SK-N-SH (cell line): ENCODE measurements around the gene LPCAT3. TPM values are rescaled to one million over a fixed set of nuclear protein-coding genes. Genes with fewer than 3 reads are reported as not detected.

Experiments
- CTCF ChIA-PET: fragments of 300-600, 350-600 bp; formaldehyde crosslinking; extraction: SDS; loops from one replicate; lab custom pipeline; 2021; lab: Yijun Ruan, JAX
- POLR2A ChIA-PET: fragments of 350-600 bp; sonication (Branson Sonifier 250); formaldehyde crosslinking; extraction: SDS; loops from one replicate; lab custom pipeline; 2020; ENCODE audit warnings: antibody characterized with exemption, inconsistent platforms; lab: Yijun Ruan, JAX
- DNase-seq: peaks from one replicate; pipeline ENCODE4 v3.0.0; 2012
- H2AFZ ChIP-seq: fragments of 200-600 bp; sonication (generic); 2 replicates; pipeline ENCODE4 v1.8.1; 2016; ENCODE audit warnings: antibody characterized with exemption, mild to moderate bottlenecking, low read depth
- H3F3A ChIP-seq: fragments of 200-600 bp; sonication (generic); replicated peaks from 2 replicates; pipeline ENCODE3; 2016; ENCODE audit warnings: antibody characterized with exemption, mild to moderate bottlenecking; ENCODE audit not compliant: insufficient read depth
- H3K27ac ChIP-seq, 2 experiments: fragments of 200-500 bp in 1 of 2; fragments of 200-600 bp in 1 of 2; sonication (Bioruptor generic) in 1 of 2; sonication (generic), shearing (Covaris generic) in 1 of 2; 2 replicates each; pipeline versions ENCODE4 v1.5.1 to v1.6.1; 2014 to 2016; ENCODE audit warnings: low read depth in 2 of 2, inconsistent platforms in 1 of 2, low read length in 1 of 2, mild to moderate bottlenecking in 1 of 2, mixed read lengths in 1 of 2
- H3K27me3 ChIP-seq: fragments of 200-600 bp; sonication (generic), shearing (Covaris generic); 2 replicates; pipeline ENCODE4 v1.6.1; 2016; ENCODE audit warnings: mixed run types; ENCODE audit not compliant: insufficient read depth
- H3K36me3 ChIP-seq, 2 experiments: fragments of 200-500 bp in 1 of 2; fragments of 200-600 bp in 1 of 2; sonication (Bioruptor generic) in 1 of 2; sonication (generic) in 1 of 2; replicated peaks in 1 of 2; 2 replicates each; pipeline versions ENCODE3 to v1.5.1; 2014 to 2016; ENCODE audit warnings: low read length in 1 of 2, mild to moderate bottlenecking in 1 of 2; ENCODE audit not compliant: insufficient read depth in 2 of 2, control insufficient read depth in 1 of 2
- H3K4me1 ChIP-seq, 2 experiments: fragments of 200-500 bp in 1 of 2; fragments of 200-600 bp in 1 of 2; sonication (Bioruptor generic) in 1 of 2; sonication (generic), shearing (Covaris generic) in 1 of 2; 2 replicates each; pipeline versions ENCODE4 v1.5.1 to v1.6.1; 2014 to 2016; ENCODE audit warnings: low read depth in 1 of 2, low read length in 1 of 2, mixed run types in 1 of 2; ENCODE audit not compliant: insufficient read depth in 2 of 2, control insufficient read depth in 1 of 2
- H3K4me2 ChIP-seq: fragments of 200-600 bp; sonication (generic), shearing (Covaris generic); 2 replicates; pipeline ENCODE4 v1.6.1; 2017; ENCODE audit warnings: mixed run types
- H3K4me3 ChIP-seq, 2 experiments: fragments of 200-500 bp in 1 of 2; fragments of 200-600 bp in 1 of 2; sonication (Bioruptor generic) in 1 of 2; sonication (generic), shearing (Covaris generic) in 1 of 2; 2 replicates each; pipeline versions ENCODE4 v1.5.1 to v1.8.1; 2014 to 2016; ENCODE audit warnings: low read depth in 2 of 2, inconsistent platforms in 1 of 2, low read length in 1 of 2, mild to moderate bottlenecking in 1 of 2, mixed read lengths in 1 of 2, moderate library complexity in 1 of 2
- H3K79me2 ChIP-seq: fragments of 200-600 bp; sonication (generic); 2 replicates; pipeline ENCODE4 v1.8.1; 2017; ENCODE audit warnings: mild to moderate bottlenecking; ENCODE audit not compliant: insufficient read depth
- H3K9ac ChIP-seq: fragments of 200-600 bp; sonication (generic); 2 replicates; pipeline ENCODE4 v1.6.1; 2017; ENCODE audit warnings: mixed run types
- H3K9me2 ChIP-seq: fragments of 200-600 bp; sonication (generic); 2 replicates; pipeline ENCODE4 v1.6.1; 2017; ENCODE audit warnings: mixed run types
- H3K9me3 ChIP-seq: fragments of 200-600 bp; sonication (generic); 2 replicates; pipeline ENCODE4 v1.6.1; 2017; ENCODE audit warnings: mixed run types, mild to moderate bottlenecking, moderate library complexity
- H4K20me1 ChIP-seq: fragments of 200-600 bp; sonication (generic); 2 replicates; pipeline ENCODE4 v1.6.1; 2017; ENCODE audit warnings: mild to moderate bottlenecking, mixed run types; ENCODE audit not compliant: insufficient read depth
- ELF1 ChIP-seq: IDR thresholded peaks from 2 replicates; pipeline ENCODE4 v1.4.0; 2012
- EZH2phosphoT487 ChIP-seq: fragments of 200-600 bp; sonication (generic); IDR thresholded peaks from 2 replicates; pipeline ENCODE4 v1.6.1; 2017; ENCODE audit warnings: low read depth, mixed run types, mild to moderate bottlenecking, antibody characterized with exemption, moderate library complexity, borderline replicate concordance
- FOSL2 ChIP-seq: IDR thresholded peaks from 2 replicates; pipeline ENCODE4 v1.4.0; 2012; ENCODE audit warnings: low read depth, mild to moderate bottlenecking, moderate library complexity, borderline replicate concordance
- FOXM1 ChIP-seq: IDR thresholded peaks from 2 replicates; pipeline ENCODE4 v1.4.0; 2012; ENCODE audit warnings: low read depth, mild to moderate bottlenecking
- GABPA ChIP-seq: IDR thresholded peaks from 2 replicates; pipeline ENCODE4 v1.4.0; 2012; ENCODE audit warnings: low read depth, mild to moderate bottlenecking
- GATA2 ChIP-seq: sonication (generic); formaldehyde crosslinking; IDR thresholded peaks from 2 replicates; pipeline ENCODE4 v1.5.0; 2020; ENCODE audit warnings: mild to moderate bottlenecking, missing genetic modification reagents
- JUND ChIP-seq: IDR thresholded peaks from 2 replicates; pipeline ENCODE4 v1.4.0; 2012
- MEF2A ChIP-seq: IDR thresholded peaks from 2 replicates; pipeline ENCODE4 v1.4.0; 2012; ENCODE audit warnings: low read depth, borderline replicate concordance
- MXI1 ChIP-seq: IDR thresholded peaks from 2 replicates; pipeline ENCODE4 v1.6.1; 2012; ENCODE audit warnings: mild to moderate bottlenecking, low read depth, low read length, improper control_type of control experiment
- NFIC ChIP-seq: IDR thresholded peaks from 2 replicates; pipeline ENCODE4 v1.4.0; 2012; ENCODE audit warnings: borderline replicate concordance
- NRF1 ChIP-seq: IDR thresholded peaks from 2 replicates; pipeline ENCODE4 v1.6.1; 2012; ENCODE audit warnings: low read depth, mild to moderate bottlenecking, low read length
- PBX3 ChIP-seq: IDR thresholded peaks from 2 replicates; pipeline ENCODE4; 2012
- RAD21 ChIP-seq: IDR thresholded peaks from 2 replicates; pipeline ENCODE4 v1.6.1; 2012; ENCODE audit warnings: mild to moderate bottlenecking, low read length
- RCOR1 ChIP-seq: fragments of 150-350 bp; IDR thresholded peaks from 2 replicates; pipeline ENCODE4 v1.6.1; 2017; ENCODE audit warnings: antibody characterized with exemption, low read length
- REST ChIP-seq: IDR thresholded peaks from 2 replicates; pipeline ENCODE4 v1.6.1; 2012; ENCODE audit warnings: mild to moderate bottlenecking, low read depth, low read length, moderate library complexity
- RXRA ChIP-seq: IDR thresholded peaks from 2 replicates; pipeline ENCODE4 v1.4.0; 2012; ENCODE audit warnings: low read depth, mild to moderate bottlenecking, borderline replicate concordance
- SMC3 ChIP-seq: IDR thresholded peaks from 2 replicates; pipeline ENCODE4 v1.6.1; 2012; ENCODE audit warnings: low read depth, low read length, improper control_type of control experiment
- TAF1 ChIP-seq: IDR thresholded peaks from 2 replicates; pipeline ENCODE4 v1.6.1; 2012; ENCODE audit warnings: low read depth, mild to moderate bottlenecking, low read length, moderate library complexity, borderline replicate concordance
- TEAD4 ChIP-seq: IDR thresholded peaks from 2 replicates; pipeline ENCODE4 v1.4.0; 2012; ENCODE audit warnings: mild to moderate bottlenecking, borderline replicate concordance; ENCODE audit not compliant: insufficient read depth
- USF1 ChIP-seq: IDR thresholded peaks from 2 replicates; pipeline ENCODE4 v1.4.0; 2012; ENCODE audit warnings: low read depth, borderline replicate concordance
- WGBS: methylation state at CpG from one replicate; pipeline ENCODE4 v1.1.6; 2017; ENCODE audit warnings: low lambda C conversion rate; 5-methylcytosine and 5-hydroxymethylcytosine counted together
- polyA plus RNA-seq, 3 experiments: library from polyadenylated mRNA; depleted of rRNA; stranded (reverse); fragments of >200 nt; gene quantifications; 2 replicates each; pipeline ENCODE4 v1.2.3, GENCODE V29; 2012
- TF ChIP-seq, protein P1 (sequence below): fragments of 150-350 bp; IDR thresholded peaks from 2 replicates; pipeline ENCODE4 v1.6.1; 2017; ENCODE audit warnings: antibody characterized with exemption, low read length, low read depth, borderline replicate concordance

Gene LPCAT3
- polyA plus RNA-seq, 1 of the 3 experiments (the other 2 are of a cell fraction): 23.8 TPM

DNA sequence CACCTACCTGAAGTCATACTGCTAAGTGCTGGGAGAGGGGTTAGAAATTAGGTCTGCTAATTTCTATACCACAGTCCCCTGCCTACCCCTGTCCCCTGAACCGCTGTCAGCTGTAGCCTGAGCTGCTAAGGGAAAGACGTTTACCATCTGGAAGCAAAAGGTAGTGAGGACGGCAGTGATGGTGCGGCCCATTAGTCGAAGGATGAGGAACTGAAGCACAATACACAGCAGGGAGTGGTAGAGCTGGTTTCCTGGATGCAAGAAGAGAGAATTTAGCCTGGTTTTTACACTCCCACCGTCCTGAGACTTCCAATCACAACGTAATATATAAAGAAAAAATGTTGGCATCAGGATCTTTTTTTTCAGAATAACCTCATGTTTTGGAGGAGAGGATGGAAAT is 35.7 kb downstream of the LPCAT3 start (continued):
- TF ChIP-seq REST: no peak
- no peak for TF ChIP-seq RAD21
- no peak for TF ChIP-seq ELF1
- TF ChIP-seq, protein P1, sequence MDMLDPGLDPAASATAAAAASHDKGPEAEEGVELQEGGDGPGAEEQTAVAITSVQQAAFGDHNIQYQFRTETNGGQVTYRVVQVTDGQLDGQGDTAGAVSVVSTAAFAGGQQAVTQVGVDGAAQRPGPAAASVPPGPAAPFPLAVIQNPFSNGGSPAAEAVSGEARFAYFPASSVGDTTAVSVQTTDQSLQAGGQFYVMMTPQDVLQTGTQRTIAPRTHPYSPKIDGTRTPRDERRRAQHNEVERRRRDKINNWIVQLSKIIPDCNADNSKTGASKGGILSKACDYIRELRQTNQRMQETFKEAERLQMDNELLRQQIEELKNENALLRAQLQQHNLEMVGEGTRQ: no peak
- TF ChIP-seq RXRA: no peak
- TF ChIP-seq MXI1: no peak
- no peak for TF ChIP-seq EZH2phosphoT487
- no peak for TF ChIP-seq GATA2 (CRISPR knock-in tag)

DNA sequence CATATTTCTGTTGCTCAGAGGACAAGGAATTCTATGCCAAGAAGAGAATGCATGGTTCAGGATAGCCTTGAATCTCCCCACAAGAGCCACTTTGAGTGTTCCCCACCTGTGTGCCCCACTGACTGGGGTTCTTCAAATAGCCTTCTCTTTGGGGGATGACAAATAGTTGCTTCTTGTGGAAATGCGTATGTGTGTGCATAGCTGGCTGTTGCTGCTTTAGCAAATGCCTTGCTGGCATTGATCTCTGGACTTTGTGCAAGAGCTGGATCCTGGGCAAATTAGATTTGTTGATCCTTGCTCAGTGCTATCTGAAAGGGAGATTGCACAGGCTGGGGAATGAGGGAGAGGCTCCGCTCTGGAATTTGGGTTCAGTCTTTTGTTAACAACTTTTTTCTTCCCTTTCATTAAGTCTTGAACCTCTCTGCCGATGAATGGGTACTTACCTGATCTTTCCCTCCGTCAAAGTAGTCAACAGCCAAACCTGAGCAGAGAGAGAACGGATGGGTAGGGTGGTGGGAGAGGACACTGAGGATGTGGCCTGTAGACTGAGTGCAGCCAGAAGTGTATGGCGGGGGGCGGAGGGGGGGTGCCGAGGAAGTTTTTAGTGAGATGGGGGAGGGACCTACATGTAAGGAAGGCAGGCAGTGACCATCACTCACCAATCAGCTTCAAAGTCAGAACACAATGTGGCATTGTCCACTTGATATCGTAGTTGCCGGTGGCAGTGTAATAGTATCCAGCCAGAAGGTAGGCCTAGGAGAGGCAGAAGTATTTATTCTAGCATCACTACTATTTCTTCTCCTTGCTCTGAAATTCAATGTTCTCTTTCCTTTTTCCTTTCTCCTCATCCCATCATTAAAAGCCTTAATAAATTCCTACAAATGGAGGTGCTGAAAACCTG is 36.9 kb downstream of the LPCAT3 start:
- CTCF ChIA-PET: no interaction called here
- no peaks in the 10 kb centered on the region for H3K9me3 ChIP-seq
- POLR2A ChIA-PET: no interaction called here
- H3K27ac ChIP-seq: no peak overlapping the region
- H2AFZ ChIP-seq: no peak overlapping the region
- TF ChIP-seq FOXM1 (no peak), USF1 (no peak), RCOR1 (no peak), NFIC (no peak), PBX3 (no peak), TEAD4 (no peak), GABPA (no peak), FOSL2 (no peak), TAF1 (no peak), JUND (no peak), MXI1 (no peak), MEF2A (no peak), EZH2phosphoT487 (no peak), SMC3 (no peak), RXRA (no peak), NRF1 (no peak)
- H4K20me1 ChIP-seq: no peaks in the 10 kb centered on the region
- no peak overlapping the region for H3K4me3 ChIP-seq
- WGBS: 97% methylated on average over 10 of the region's 10 CpGs
- H3K4me2 ChIP-seq: no peak overlapping the region
- H3K9ac ChIP-seq: no peak overlapping the region
- H3K79me2 ChIP-seq: no peaks in the 10 kb centered on the region
- no peak for DNase-seq
- no peaks in the 10 kb centered on the region for H3K27me3 ChIP-seq
- H3K36me3 ChIP-seq: peaks cover 38 to 54% of the 10 kb centered on the region in 2 experiments
- no peaks in the 10 kb centered on the region for H3K4me1 ChIP-seq
- H3K9me2 ChIP-seq: no peaks in the 10 kb centered on the region
- H3F3A ChIP-seq: no peaks in the 10 kb centered on the region
